ENCODE data around the gene POLL.
A peak's percentile ranks its signal among the peaks of the same experiment; 100 is the strongest.

POLL gene

GRCh38 chr10:101573885-101574753 lies 13.9 kb downstream of the POLL start:
- no peak for DNase-seq (ENCODE audit: low read depth)

- DNase-seq (ENCODE audit: low read depth): no peak
Observed at GRCh38 chr10:101572785-101573184, 15.3 kb downstream of the POLL start.

GRCh38 chr10:101572126-101572525 lies 15.9 kb downstream of the POLL start:
- no peak for DNase-seq (ENCODE audit: low read depth)

GRCh38 chr10:101571271-101571925 lies 16.7 kb downstream of the POLL start:
- DNase-seq (ENCODE audit: low read depth): no peak

- no peak for DNase-seq (ENCODE audit: low read depth)
Observed at GRCh38 chr10:101570428-101571270, 17.4 kb downstream of the POLL start.

- DNase-seq (ENCODE audit: low read depth): peak; percentile 75
Observed at GRCh38 chr10:101569622-101570427, 18.2 kb downstream of the POLL start.

- no peak for DNase-seq (ENCODE audit: low read depth)
Observed at GRCh38 chr10:101569323-101569621, 18.8 kb downstream of the POLL start.

- DNase-seq (ENCODE audit: low read depth): no peak
Observed at GRCh38 chr10:101568054-101568745, 19.9 kb downstream of the POLL start.

- no peak for DNase-seq (ENCODE audit: low read depth)
Observed at GRCh38 chr10:101567165-101568006, 20.7 kb downstream of the POLL start.

- DNase-seq (ENCODE audit: low read depth): no peak
Observed at GRCh38 chr10:101566333-101567164, 21.5 kb downstream of the POLL start.

GRCh38 chr10:101565936-101566332 lies 22.1 kb downstream of the POLL start:
- no peak for DNase-seq (ENCODE audit: low read depth)

GRCh38 chr10:101565370-101565900 lies 22.6 kb downstream of the POLL start:
- no peak for DNase-seq (ENCODE audit: low read depth)

- DNase-seq (ENCODE audit: low read depth): no peak
Observed at GRCh38 chr10:101564490-101564991, 23.5 kb downstream of the POLL start.

- DNase-seq (ENCODE audit: low read depth): no peak
Observed at GRCh38 chr10:101563497-101564040, 24.5 kb downstream of the POLL start.

- no peak for DNase-seq (ENCODE audit: low read depth)
Observed at GRCh38 chr10:101563007-101563406, 25.1 kb downstream of the POLL start.

- no peak for DNase-seq (ENCODE audit: low read depth)
Observed at GRCh38 chr10:101562231-101562630, 25.8 kb downstream of the POLL start.

- no peak for DNase-seq (ENCODE audit: low read depth)
Observed at GRCh38 chr10:101561068-101561915, 26.8 kb downstream of the POLL start.
